ENCODE results near the gene PATJ.
"Not testable (repeated sequence)": the region's sequence is repeated elsewhere in the genome, so short reads cannot be mapped to it uniquely, and the experiment has no call there.

Gene PATJ

GRCh38 chr1:61741711-61742619 lies at the start of gene PATJ:
Gene PATJ, plus strand, starts transcription at chr1:61742480. Its CDS starts 20,413 bp downstream, at chr1:61762893.
- DNase-seq: peak; percentile 72

- no peak for DNase-seq
Observed at GRCh38 chr1:61699911-61700851, 42.1 kb upstream of the PATJ start.

GRCh38 chr1:61708953-61709907 lies 33.0 kb upstream of the PATJ start:
- DNase-seq: no peak

- no peak for DNase-seq
Observed at GRCh38 chr1:61709908-61710289, 32.4 kb upstream of the PATJ start.

GRCh38 chr1:61711257-61711656 lies 31.0 kb upstream of the PATJ start:
- not testable (repeated sequence) for DNase-seq

- no peak for DNase-seq
Observed at GRCh38 chr1:61711969-61712368, 30.3 kb upstream of the PATJ start.

- DNase-seq: not testable (repeated sequence)
Observed at GRCh38 chr1:61718996-61719663, 23.1 kb upstream of the PATJ start.

GRCh38 chr1:61724506-61724812 lies 17.8 kb upstream of the PATJ start:
- no peak for DNase-seq

- DNase-seq: peak; percentile 87
Observed at GRCh38 chr1:61724813-61725694, 17.2 kb upstream of the PATJ start, which contains the start of gene TM2D1. Gene TM2D1, minus strand, starts transcription at chr1:61725141. Its CDS starts 21 bp downstream, at chr1:61725120.

GRCh38 chr1:61727544-61727943 lies 14.7 kb upstream of the PATJ start:
- no peak for DNase-seq

GRCh38 chr1:61730679-61731078 lies 11.6 kb upstream of the PATJ start:
- DNase-seq: not testable (repeated sequence)

- DNase-seq: no peak
Observed at GRCh38 chr1:61732726-61733125, 9.6 kb upstream of the PATJ start.

GRCh38 chr1:61740751-61741700 lies 1.3 kb upstream of the PATJ start:
- DNase-seq: no peak

- DNase-seq: no peak
Observed at GRCh38 chr1:61742620-61743430, 545 bp downstream of the PATJ start.

- DNase-seq: no peak
Observed at GRCh38 chr1:61743431-61743705, 1.1 kb downstream of the PATJ start.

GRCh38 chr1:61743716-61744580 lies 1.7 kb downstream of the PATJ start:
- DNase-seq: no peak

- DNase-seq: no peak
Observed at GRCh38 chr1:61746813-61747212, 4.5 kb downstream of the PATJ start.

- no peak for DNase-seq
Observed at GRCh38 chr1:61748566-61748965, 6.3 kb downstream of the PATJ start.
